Adrenal gland (tissue), 5 donors: ENCODE results near the gene ERBB4.

Experiments
- POLR2A ChIP-seq, 2 donors: fragments of 450-650 bp; IDR thresholded peaks; one replicate each; pipeline ENCODE4 v1.6.1; 2017; ENCODE audit warnings: antibody characterized with exemption in 2 of 2, mild to moderate bottlenecking in 2 of 2, moderate library complexity in 1 of 2
- TF ChIP-seq, protein P1 (sequence below), 6 experiments: fragments of 450-650 bp in 4 of 6; fragments of 200-600 bp in 2 of 6; sonication (generic) in 1 of 6; IDR thresholded peaks; 1 replicate in 5 of 6; 2 replicates in 1 of 6; pipeline versions ENCODE4 v1.5.1 to v1.8.0; 2016 to 2021; ENCODE audit warnings: antibody characterized with exemption in 6 of 6, mild to moderate bottlenecking in 2 of 6, moderate library complexity in 1 of 6
- donor health status: DM: no; HTN: no; CAD: no.

DNA sequence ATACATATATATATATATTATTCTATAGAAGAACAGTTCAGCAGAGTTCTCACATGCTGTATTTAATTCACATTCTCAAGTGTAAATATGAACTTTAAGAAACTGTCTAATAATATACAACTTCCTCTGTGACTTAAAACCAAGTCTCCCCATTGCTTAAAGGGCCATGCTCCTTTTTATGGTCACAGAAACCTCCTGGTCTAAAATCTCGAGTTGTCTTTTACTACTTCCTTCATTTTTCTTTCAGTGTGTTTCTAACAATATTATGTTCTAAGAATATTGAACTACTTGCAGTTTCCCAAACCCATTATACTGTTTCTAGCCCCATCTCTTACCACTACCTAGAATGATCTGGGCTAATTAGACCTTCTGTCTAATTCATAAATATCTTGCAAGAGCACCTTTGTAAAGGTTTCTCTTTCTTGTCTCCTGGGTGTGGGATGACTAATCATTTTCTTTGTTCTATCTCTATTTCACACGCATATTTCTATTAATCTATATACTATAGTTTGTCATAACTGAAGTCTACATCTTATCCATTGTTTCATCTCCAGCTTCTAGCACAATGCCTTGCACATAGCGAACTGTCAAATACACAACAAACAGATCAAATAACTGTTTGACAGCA lies 48.8 kb downstream of the ERBB4 start:
- TF ChIP-seq, protein P1, sequence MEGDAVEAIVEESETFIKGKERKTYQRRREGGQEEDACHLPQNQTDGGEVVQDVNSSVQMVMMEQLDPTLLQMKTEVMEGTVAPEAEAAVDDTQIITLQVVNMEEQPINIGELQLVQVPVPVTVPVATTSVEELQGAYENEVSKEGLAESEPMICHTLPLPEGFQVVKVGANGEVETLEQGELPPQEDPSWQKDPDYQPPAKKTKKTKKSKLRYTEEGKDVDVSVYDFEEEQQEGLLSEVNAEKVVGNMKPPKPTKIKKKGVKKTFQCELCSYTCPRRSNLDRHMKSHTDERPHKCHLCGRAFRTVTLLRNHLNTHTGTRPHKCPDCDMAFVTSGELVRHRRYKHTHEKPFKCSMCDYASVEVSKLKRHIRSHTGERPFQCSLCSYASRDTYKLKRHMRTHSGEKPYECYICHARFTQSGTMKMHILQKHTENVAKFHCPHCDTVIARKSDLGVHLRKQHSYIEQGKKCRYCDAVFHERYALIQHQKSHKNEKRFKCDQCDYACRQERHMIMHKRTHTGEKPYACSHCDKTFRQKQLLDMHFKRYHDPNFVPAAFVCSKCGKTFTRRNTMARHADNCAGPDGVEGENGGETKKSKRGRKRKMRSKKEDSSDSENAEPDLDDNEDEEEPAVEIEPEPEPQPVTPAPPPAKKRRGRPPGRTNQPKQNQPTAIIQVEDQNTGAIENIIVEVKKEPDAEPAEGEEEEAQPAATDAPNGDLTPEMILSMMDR (IDR thresholded peaks at IDR 0.05), result no peak
- TF ChIP-seq POLR2A (IDR thresholded peaks at IDR 0.05), result no peak
